Stimulated activated CD8-positive, alpha-beta memory T cell treated with anti-CD3 and anti-CD28 coated beads, Interleukin-15, amount 100 ng/mL, for 4 hours (primary cell): Measurements from ENCODE around the gene BNIP5.
"Not testable (repeated sequence)": the region's sequence is repeated elsewhere in the genome, so short reads cannot be mapped to it uniquely, and the experiment has no call there.

Experiments
- DNase-seq, 2 donors: peaks; one replicate each; pipeline ENCODE4 v3.0.0-alpha.2; 2020; ENCODE audit warnings: low read depth in 2 of 2

BNIP5 gene

DNA sequence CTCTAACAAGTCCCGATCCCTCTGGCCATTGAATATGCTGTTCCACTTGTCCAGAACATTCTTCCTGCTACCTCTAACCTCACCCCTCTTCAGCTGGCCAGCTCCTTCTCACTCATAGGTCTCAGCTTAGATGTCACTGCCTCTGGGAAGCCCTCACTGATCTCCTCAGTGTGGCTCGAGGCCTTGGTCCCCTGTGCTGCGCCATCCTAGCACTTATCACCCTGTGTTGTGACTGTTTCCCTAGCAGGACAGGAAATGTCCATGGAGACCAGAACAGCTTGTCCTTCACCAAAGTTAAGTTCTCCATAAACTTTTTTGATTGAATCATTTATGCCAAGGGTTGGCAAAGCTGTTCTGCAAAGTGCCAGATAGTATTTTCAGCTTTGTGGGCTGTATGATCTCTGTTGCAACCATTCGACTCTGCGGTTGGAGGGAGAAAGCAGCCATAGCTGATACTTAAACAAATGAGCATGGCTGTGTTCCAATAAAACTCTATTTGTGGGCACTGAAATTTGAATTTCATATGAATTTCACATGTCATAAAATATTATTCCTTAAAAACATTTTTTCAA lies 6.5 kb upstream of the BNIP5 start:
- DNase-seq, result no peak

DNA sequence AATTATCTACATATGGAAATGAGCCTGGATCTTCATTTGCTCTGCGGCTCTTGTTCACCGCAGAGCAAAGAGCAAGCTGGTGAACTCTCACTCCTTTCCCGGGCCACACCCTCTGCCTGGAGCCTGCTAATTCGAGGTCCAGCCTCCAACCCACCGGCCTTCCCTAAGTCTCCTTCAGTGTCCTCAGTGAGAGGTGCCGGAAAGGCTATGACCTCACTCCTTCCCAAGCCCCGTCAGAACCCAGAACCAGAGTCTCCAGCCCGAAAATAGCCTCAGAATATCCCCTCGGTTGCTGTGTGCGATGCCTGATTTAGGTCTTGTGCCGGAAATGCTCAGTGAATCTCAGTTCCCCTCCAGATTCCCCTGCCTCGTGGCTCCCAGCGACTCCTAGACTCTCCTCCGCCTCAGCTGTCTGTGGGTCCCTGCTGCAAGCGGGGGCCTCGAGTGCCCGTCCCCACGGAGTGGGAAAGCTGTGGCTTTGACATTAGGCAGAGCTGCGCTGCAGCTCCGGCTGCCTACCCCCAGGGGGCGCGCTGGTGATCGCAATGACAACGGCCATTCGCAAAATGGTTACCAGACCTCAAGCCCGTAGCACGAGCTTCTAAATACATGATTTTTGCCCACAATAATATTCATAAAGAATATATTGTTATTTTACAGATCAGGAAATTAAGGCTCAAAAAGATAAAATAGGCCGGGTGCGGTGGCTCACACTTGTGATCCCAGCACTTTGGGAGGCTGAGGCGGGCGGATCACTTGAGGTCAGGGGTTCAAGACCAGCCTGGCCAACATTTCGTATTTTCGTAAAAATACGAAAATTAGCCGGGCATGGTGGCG lies 4.1 kb upstream of the BNIP5 start:
- peak; percentile 19 to 34 for DNase-seq

DNA sequence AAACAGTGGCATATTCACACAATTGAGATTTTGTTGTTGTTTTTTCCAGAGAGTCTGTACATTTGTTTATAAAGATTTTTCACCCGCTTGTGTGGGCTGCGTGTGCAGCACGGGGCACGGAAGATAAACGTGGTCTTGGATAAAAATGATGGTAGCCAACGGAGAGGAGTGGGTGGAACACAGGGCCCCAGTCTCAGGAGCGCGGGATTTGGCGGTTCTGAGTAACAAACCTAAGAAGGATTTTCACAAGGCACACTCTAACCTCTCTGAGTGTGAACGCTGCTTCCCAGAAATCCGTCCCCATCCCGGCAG lies 3.6 kb upstream of the BNIP5 start:
- DNase-seq, result no peak

DNA sequence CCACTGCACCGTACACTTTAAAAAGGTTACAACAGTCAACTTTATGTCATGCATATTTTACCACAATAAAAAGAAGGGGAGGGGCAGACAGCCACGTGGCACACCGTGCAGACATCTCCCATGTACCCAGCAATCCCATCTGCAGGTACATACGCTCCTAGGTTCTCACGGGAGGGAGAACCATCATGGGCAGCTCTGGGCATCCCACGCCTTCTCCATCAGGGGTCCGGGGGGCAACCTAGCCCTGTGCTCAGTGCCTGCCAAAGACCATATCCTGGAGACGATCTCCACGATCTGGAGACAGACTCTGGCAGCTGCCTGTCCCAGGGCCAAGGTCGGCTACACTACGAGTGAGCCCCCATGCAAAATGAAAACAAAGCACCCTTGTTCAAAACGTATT lies 2.5 kb upstream of the BNIP5 start:
- no peak for DNase-seq

DNA sequence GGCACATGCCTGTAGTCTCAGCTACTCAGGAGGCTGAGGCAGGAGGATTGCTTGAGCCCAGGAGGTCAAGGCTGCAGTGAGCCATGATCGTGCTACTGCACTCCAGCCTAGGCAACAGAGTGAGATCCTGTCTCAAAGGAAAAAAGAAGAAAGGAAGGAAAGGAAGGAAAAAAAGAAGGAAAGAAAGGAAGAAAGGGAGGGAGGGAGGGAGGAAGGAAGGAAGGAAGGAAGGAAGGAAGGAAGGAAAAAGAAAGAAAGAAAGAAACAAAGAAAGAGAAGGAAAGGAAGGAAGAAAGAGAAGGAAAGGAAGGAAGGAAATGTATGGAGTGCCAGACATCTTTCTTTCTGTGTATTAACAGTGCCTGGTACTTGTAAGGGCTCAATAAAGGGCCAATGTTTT lies 1.5 kb upstream of the BNIP5 start:
- not testable (repeated sequence) for DNase-seq

DNA sequence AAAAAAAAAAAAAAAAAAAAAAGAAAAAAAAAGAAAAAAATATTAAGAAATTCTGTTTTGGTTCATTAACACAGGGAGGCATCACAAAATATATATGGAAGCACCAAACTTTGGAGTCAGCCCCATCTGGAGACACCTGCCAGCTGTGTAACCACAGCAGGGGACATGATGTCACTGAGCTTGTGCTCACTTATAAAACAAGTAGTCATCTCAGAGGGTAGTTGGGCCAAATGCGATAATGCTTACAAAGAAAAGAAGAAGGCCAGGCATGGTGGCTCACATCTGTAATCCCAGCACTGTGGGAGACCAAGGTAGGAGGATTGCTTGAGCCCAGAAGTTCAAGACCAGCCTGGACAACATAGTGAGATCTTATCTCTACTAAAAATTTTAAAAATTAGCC lies 1.1 kb upstream of the BNIP5 start:
- no peak for DNase-seq

DNA sequence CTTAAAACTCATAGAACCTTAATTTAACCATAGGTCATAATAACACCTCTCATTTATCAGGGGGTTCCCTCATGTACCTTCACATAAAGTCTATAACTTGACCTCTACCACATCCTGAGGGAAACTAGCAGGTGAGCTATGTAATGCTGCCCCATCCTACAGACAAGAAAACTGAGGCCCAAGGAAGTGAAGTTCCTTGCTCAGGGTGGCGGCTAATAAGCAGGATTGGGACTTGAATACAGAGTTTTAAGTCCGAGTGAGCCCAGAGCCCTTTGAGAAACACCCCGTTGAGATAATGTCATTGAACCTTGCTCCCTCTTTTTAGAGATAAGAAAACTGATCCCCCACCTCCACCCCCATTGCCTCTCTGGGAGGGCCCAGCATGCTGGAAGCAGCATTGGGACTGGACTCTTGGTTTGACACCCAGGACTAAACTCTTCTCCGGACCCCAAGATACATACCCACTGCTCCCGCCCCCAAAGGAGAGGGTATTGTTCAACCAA lies 429 bp downstream of the BNIP5 start:
- DNase-seq, result no peak

DNA sequence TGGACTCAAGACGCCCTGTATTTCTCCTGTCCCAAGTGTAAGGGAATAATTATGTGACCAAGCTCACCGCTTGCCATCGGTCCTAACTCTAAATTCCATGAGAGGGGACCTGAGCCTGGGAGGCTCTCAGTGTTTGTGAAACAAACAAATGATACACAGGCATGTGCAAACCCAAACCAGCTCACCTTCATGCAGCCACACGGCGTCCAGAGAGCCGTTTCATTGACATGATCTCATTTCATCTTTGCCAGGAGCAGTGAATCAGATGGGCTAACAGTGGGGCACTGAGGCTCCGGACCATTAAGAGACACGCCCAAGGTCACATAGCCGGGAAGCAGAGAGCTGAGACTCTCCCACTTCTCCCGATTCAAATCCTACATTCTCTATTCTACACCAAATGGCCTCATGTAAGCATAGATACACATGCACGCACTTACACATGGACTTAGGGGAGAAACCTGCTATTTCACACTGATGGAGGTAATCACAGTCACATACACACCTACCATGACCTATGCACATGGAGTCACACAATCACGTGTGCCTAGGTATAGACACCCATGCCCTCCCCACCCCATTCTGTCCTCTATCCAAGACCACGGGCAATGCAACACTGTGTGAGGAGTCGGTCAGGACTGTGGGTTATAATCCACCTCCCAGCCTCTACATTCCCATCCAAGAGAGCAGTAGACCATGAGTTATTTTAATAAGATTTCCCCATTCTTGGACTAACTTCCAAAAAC lies 1.1 kb downstream of the BNIP5 start:
- no peak for DNase-seq

DNA sequence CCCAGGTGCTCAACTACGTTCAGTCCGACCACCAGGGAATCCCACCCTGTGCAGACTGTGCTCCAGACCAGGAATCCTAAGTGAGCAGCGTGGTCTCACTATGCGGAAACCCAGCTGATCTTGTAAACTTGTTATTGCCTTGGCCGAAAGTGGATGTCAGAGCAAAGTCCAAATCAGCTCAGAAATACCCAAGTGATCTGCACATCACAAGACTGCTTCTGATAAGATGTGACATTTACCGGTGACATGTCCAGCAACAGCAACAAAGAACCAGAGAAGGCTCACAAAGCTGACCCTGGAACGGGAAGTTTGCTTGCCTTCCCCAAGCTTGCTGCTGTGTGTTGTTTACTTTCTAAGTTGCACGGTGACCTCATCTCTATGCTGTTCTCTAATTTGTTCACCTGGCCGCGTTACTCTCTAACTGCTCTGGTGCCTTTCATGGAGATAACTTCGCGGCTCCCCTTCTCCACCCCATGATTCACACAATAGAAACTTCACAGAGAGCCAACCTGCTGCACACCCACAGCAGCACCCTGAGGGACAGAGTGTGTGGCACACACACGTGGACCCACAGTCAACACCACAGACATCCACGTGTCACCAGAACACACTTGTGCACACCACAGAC lies 1.7 kb downstream of the BNIP5 start:
- DNase-seq, result no peak

DNA sequence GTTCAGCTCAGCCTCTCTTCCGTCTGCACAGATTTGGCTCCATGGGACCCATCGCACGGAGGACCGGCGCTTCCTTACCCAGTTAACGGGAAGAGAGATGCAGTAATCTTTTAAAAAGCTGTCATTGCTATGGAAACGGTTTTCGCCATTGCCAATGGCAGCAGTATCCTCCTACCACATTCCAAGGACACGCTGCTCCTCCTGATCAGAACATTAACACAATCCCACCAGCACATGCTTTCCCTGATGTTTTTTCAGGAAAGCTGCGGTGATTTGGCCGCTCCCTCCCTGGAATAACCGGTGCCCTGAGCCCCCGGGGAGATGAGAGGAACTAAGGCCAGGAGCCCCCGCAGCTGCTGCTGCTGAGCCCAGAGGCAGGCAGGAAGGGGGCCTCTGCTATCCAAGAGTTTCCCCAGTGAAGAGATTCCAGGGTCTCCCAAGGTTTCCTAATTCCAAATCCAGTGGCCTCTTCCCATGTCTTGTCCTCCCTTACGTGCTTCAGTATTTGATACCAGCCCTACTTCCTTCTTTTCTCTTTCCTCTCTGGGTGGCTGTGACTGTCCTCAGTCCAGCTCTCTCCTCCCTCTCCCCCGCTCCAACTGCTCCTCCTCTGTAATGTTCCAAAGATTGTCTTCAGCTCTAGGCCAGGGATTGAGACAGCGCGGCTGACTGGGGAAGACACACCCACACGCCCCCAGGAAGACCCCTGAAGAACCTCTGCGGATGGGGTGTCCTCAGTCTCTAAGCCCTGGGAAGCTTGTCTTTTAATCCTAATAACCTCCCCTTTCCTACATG lies 2.6 kb downstream of the BNIP5 start:
- DNase-seq, result no peak

DNA sequence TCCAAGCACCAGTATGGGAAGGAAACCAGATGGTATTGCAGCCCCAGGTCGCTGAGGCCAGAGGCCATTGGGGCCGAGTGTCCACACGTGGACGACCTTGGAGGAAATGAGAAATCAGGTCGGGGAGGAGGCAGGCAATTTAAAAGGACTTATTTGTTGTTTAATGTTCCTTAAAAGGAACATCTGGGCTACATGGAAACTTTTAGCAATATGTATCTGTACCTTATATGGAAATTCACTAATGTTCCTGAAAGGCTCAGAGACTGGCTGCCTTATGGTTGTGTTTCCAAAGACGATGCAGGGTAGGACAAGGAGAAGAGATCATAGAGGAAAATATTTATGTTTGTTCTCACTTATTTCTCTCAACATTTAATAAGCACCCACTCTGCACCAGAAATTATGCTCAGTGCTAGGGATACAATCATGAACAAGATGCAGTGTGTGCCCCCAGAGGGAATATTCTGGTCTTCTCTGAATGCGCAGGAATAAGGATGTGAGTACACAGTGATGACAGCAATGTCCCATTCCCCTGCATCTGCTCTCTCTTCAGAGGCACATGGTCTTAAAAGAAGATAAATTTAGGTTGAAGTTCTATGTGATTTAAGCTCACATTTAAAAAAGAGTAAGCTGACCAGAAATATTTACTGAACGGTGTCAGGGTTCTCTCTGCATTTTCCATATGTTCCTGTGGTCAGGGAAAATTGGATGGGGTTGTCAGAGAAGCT lies 3.4 kb downstream of the BNIP5 start:
- no peak for DNase-seq

DNA sequence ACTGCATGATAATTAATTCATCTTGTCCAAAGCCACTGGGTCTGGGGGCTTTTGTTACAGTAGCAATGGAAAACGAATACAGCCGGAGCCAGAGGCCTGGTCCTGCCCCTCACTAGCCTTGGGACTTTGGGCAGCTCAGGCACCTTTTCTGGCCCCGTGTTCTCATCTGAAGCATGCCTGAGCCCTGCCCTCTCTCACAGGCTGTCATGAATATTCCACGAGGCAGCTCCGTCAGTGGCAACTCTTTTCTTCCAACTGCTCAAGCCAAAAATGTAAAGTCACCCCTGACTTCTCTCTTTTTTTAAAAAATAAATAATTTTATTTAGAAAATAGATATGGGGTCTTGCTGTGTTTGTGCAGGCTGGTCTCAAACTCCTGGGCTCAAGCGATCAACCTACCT lies 5.3 kb downstream of the BNIP5 start:
- DNase-seq, result no peak

DNA sequence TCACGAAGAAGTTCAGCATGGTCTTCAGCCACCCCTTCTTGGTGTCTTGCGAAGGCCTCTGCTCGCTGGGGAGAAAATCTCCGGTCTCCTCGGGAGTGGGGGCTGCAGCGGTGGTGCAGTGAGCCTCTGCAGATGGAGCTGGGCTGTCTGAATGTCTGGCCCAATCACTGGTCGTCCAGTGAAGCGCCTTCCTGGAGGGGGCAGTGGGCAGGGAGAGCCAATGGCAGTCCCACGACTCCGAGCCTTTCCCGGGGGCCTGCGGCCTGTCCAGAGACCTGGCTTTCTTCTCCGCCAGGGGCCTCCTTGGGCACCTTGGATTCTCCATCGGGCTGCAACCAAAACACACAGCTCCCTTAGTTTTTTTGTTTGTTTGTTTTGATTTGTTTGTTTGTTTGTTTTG lies 6.3 kb downstream of the BNIP5 start:
- DNase-seq, result no peak

DNA sequence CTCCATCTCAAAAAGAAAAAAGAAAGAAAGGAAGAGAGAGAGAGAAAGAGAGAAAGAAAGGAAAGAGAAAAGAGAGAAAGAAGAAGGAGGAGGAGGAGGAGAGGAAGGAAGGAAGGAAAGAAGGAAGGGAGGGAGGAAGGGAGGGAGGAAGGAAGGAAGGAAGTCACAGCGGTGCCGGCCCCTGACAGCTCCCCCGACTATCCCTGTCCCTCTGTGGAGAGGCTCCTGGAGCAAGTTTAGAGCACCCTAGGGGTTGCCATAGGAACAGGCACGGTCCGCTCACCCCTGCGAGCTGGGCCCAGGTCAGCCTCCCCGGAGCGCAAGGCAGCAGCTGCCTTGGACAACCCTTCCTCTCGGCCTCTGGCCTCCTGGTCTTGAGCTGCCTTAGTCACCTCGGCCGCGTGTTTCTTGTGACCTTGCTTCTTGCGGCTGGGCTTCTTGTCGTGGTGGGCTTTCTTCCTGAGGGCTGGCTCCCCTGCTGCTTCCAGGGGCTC lies 6.8 kb downstream of the BNIP5 start:
- DNase-seq, result no peak

DNA sequence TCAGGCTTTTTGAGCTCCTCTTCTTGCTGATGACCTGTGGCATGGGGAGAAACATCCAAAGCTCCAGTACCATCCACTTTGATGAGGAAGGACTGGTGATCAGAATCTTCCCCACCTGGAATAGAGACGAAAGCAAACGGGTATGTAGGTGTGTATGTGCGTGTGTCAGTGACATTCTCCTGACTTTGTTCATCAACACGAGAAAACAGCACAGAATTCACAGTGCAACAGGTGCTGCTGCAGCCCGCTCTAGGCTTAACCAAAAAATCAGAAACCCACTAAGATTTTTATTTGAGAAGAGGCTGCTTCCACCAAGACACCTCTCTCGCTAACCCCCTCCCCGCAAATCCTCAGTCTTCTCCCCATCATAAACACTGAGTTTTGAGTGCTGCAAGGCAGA lies 8.1 kb downstream of the BNIP5 start:
- no peak for DNase-seq

DNA sequence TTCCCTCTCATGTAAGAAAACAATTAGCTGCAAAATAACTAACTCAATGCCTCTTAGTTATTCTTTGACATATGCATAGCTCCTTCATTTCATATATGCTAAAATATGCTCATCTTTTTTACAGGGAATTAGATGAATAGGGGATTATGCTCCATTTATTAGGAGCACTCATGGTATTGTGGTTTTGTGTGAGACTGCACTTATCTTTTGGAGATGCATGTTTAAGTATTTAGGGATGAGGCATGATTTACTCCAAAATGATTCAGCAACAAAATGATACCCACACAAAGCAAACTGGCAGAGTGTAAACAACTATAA lies 8.8 kb downstream of the BNIP5 start:
- DNase-seq, result no peak

DNA sequence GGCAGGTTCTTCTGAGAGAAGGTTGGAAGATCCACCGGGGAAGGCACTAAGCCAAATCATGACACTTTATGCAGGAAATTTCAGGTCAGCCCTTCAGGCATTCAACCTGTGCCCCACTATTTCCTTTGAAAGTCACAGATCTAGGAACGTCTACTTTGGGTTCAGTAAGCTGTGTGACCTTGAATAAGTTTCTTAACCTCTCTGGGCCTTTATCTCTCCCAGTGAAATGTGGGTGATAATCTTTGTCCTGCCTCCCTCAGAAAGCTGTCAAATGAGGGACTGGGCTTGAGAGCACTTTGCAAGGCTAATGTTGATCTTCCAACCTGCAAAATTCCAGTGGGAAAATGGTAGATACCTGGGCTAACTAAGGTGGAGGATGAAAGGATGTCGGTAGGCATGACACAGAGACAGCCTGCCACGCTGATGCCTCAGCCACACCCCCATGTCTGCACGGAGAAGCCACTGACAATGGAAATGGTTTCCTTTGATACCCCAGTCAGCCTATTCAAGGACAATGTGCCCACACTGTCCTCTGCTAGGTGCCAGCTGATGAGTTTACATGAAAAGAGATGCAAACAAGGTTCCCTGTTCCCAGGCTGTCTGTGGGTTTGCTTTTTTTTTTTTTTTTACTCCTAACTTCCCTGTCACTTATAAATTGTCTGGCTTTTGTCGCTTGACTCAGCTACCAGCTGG lies 9.3 kb downstream of the BNIP5 start:
- no peak for DNase-seq

DNA sequence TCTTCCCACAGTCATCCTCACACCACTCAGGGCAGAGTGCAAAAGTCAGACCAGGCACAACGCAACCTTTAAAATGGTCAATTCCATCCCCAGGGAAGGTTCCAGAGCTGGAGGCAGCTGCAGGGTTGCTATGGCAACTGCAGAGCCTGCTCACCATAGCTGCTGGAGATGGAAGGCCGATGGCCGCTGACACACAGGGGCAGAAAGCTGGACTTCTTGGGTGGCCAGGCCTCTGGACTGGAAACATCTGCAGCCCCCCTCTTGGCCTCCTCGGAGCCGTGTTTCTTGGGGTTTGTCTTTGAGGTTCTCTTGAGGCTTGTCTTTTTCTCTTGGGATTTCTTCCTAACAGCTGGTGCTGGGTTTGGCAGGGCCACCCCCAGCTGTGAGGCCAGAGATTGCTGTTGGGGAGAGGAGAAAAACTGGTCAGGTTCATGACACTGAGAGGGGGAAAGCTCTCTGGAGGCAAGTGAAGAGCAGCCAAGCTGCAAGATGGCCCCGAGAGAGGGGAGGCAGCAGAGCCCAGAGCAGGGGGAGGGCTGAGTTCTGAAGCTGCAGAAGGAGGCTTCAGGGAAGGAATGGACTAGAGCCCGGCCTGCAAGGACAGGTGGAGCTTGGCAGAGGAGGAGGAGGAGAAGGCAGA lies 10.2 kb downstream of the BNIP5 start:
- DNase-seq, result no peak

DNA sequence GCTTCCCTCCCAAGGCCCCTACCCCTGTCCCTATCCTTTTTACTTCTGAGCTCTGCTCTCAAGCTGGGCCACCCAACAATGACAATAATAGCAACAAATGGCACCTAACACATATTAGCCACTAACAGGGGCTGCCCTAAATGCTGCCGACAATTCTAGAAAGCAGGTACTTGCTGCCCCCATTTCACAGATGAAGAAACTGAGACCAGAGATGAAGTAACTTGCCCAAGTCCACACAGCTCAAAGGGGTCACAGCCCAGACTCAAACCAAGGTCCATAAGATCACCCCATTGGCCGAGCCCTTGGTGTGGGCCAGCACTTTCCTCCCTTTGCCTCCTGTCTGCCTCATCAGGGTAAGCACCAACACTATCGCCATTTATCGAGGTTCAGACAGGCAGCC lies 12.0 kb downstream of the BNIP5 start:
- DNase-seq, result no peak

DNA sequence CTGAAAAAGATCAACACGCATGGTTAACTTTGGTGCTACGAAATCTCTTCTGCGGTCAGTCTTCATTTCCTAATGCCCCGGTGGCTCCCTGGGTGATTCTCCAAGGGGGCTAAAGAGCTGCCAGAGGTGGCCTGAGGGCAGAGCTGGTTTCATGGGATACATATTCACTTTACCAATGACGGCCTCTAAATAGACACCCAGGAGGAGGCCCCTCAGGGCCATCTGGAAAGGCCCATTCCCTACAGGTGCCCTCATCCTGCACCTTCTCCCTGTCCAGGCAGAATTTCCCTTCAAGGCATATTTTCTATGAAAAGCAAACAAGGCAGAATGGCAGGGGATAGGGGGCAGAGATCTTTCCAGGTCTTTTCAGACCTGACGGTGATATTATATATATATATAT lies 12.5 kb downstream of the BNIP5 start:
- DNase-seq, result no peak
